ENCODE results near the gene RPS21. TPM values are rescaled to one million over a fixed set of nuclear protein-coding genes. Genes with fewer than 3 reads are reported as not detected.

Gene RPS21
- total RNA-seq, 1 experiment from 2014 or later = 2,488 TPM

DNA sequence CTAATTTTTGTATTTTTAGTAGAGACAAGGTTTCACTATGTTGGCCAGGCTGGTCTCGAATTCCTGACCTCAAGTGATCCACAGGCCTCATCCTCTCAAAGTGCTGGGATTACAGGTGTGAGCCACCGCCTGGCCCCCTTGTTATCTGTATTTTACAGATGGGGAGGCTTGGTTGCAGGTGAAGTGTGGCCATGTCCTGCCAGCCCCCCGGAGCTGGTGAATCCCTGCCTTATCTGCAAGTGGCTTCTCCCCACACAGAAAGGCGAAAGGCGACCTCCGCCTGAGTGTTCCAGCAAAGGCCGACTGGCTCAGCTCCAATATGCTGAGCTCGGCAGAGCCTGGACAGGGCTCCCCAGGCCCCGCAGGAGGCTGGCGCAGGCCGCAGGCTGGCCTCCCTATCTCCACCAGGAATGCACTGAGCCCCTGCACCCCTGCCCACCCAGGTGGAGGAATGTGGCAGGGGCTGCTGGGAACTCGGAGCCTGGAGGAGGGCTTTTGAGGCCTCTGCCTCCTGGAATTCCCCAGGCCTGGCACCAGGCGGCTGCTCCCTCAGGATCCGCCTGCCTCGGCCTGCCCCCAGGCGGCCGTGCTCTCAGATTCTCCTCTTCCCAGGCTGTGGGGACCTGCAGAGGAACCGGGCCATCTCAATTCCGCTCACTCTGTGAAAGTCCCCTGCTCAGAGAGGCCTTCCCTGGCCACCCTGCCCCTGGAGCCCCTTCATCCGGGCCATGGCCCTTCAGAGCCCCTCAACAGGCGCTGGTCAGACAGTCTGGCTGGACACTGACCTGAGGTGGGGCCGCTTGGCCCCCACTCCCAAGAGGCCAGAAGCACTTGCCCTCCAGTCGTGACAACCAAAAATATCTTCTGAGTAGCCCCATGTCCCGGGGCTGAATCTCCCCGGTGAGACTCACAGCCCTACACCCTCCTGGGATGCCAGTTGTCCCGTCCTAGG, 10.5 kb upstream of the RPS21 start:
- Histone ChIP-seq H3K4me1 (ENCODE audit: control insufficient read depth in 1 of 2, insufficient read depth in 2 of 2, low read length in 2 of 2) (peaks cover 24 to 49% of the 10 kb centered on the region in 2 experiments), H3K36me3 (ENCODE audit: control insufficient read depth in 1 of 2, insufficient read depth in 2 of 2, low read length in 2 of 2) (no peaks in the 10 kb centered on the region), H3K9me2 (ENCODE audit: insufficient read depth) (no peaks in the 10 kb centered on the region), H3K79me2 (ENCODE audit: insufficient read depth, low read length) (no peaks in the 10 kb centered on the region), H3K9me3 (ENCODE audit: control insufficient read depth in 1 of 2, insufficient read depth in 1 of 2, low read depth in 1 of 2, low read length in 2 of 2) (no peaks in the 10 kb centered on the region), H3K27ac (ENCODE audit: low read depth, low read length) (no peak overlapping the region; the same call in 1 of the 2 replicates), H2AFZ (ENCODE audit: low read depth, low read length, poor library complexity, severe bottlenecking) (no peak overlapping the region), H3K27me3 (ENCODE audit: insufficient read depth, low read length) (no peaks in the 10 kb centered on the region), H3K4me3 (replicated peaks in 1 of 2; ENCODE audit: low read depth in 1 of 2, low read length in 2 of 2) (no peak overlapping the region), H4K20me1 (ENCODE audit: insufficient read depth) (no peaks in the 10 kb centered on the region), H3K4me2 (ENCODE audit: low read length) (no peak overlapping the region), H3K9ac (ENCODE audit: low read length) (no peak overlapping the region)
- no TSS peak for BruUV-seq (replicated peaks)
- DNase-seq (ENCODE audit: low read depth, low spot score) = no peak
- POLR2A ChIA-PET = no interaction called here
- RAD21 ChIA-PET (ENCODE audit: low non-redundant PET in 1 of 2, low total read pairs in 2 of 2, uncharacterized antibody in 2 of 2, unreplicated experiment in 2 of 2) = interaction anchor here in 1 of 2 experiments (1.4 kb wide), 1 partner anchor 26 kb away, joined by 3 read pairs; no protein-coding TSS in a partner anchor
- peak; percentile 57 for ATAC-seq
- TF ChIP-seq YY1 (IDR thresholded peaks at IDR 0.05; ENCODE audit: extremely low read depth, insufficient replicate concordance, low read depth, low read length) (no peak), JUND (IDR thresholded peaks at IDR 0.05) (no peak), CEBPB (IDR thresholded peaks at IDR 0.05; ENCODE audit: low read depth) (no peak), SP1 (IDR thresholded peaks at IDR 0.05; ENCODE audit: low read depth) (no peak), POLR2A (IDR thresholded peaks at IDR 0.05; ENCODE audit: borderline replicate concordance, extremely low read depth, insufficient read depth, insufficient read length) (no peak), FOSL1 (IDR thresholded peaks at IDR 0.05; ENCODE audit: low read depth) (no peak), EZH2phosphoT487 (IDR thresholded peaks at IDR 0.05; ENCODE audit: borderline replicate concordance) (no peak), RAD21 (IDR thresholded peaks at IDR 0.05; ENCODE audit: low read depth) (peak; percentile 64), ZFX (IDR thresholded peaks at IDR 0.05) (no peak; the same call in 1 of the 2 replicates)
- TF ChIP-seq, protein P1, sequence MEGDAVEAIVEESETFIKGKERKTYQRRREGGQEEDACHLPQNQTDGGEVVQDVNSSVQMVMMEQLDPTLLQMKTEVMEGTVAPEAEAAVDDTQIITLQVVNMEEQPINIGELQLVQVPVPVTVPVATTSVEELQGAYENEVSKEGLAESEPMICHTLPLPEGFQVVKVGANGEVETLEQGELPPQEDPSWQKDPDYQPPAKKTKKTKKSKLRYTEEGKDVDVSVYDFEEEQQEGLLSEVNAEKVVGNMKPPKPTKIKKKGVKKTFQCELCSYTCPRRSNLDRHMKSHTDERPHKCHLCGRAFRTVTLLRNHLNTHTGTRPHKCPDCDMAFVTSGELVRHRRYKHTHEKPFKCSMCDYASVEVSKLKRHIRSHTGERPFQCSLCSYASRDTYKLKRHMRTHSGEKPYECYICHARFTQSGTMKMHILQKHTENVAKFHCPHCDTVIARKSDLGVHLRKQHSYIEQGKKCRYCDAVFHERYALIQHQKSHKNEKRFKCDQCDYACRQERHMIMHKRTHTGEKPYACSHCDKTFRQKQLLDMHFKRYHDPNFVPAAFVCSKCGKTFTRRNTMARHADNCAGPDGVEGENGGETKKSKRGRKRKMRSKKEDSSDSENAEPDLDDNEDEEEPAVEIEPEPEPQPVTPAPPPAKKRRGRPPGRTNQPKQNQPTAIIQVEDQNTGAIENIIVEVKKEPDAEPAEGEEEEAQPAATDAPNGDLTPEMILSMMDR (IDR thresholded peaks at IDR 0.05 in 2 of 3, conservative IDR thresholded peaks at IDR 0.05 in 1 of 3; ENCODE audit: borderline replicate concordance in 1 of 3, insufficient read depth in 1 of 3, low read depth in 2 of 3, low read length in 2 of 3) = peak in 2 of 3 experiments; percentile 29 to 49; a peak in 3 of 6 replicates
- CTCF ChIA-PET = interaction anchor here (0.7 to 1.5 kb wide), 4 partner anchors 69 to 365 kb away, joined by 3 to 6 read pairs (median 4); no protein-coding TSS in a partner anchor
- intact Hi-C loops (cut with micrococcal nuclease) = no loop called here

Data from HCT116 (cell line).